Mononuclear cell (primary cell): ENCODE results near the gene HIGD1C. TPM values are rescaled to one million over a fixed set of nuclear protein-coding genes. Genes with fewer than 3 reads are reported as not detected.
"Not testable (repeated sequence)": the region's sequence is repeated elsewhere in the genome, so short reads cannot be mapped to it uniquely, and the experiment has no call there.

Experiments
- H3K27me3 ChIP-seq: 2 replicates; pipeline ENCODE4 v1.6.0; 2011; ENCODE audit warnings: low read length, control low read depth; ENCODE audit not compliant: insufficient read depth
- H3K4me1 ChIP-seq: 2 replicates; pipeline ENCODE4 v1.5.1; 2011; ENCODE audit warnings: mild to moderate bottlenecking, low read length, control low read depth; ENCODE audit not compliant: insufficient read depth
- H3K4me3 ChIP-seq: 2 replicates; pipeline ENCODE4 v1.5.1; 2011; ENCODE audit warnings: mild to moderate bottlenecking, low read length, moderate library complexity
- H3K9me3 ChIP-seq: 2 replicates; pipeline ENCODE4 v1.5.1; 2011; ENCODE audit warnings: low read depth, mild to moderate bottlenecking, control low read depth, low read length
- total RNA-seq: library from RNA; depleted of rRNA; stranded (reverse); fragments of >200 nt; gene quantifications from one replicate; pipeline ENCODE4 v1.2.3, GENCODE V29; 2012

Gene HIGD1C
- total RNA-seq, 1 donor, result not detected

- Histone ChIP-seq H3K9me3 (no peaks in the 10 kb centered on the region), H3K4me3 (no peak overlapping the region), H3K27me3 (no peaks in the 10 kb centered on the region), H3K4me1 (peaks cover 5% of the 10 kb centered on the region)
Measured at GRCh38 chr12:50951112-50951511, 1.2 kb upstream of the HIGD1C start.

- H3K9me3 ChIP-seq, result no peaks in the 10 kb centered on the region
- peaks cover 5% of the 10 kb centered on the region for H3K4me1 ChIP-seq
- H3K4me3 ChIP-seq, result no peak overlapping the region
- no peaks in the 10 kb centered on the region for H3K27me3 ChIP-seq
Measured at GRCh38 chr12:50953047-50953446, 703 bp downstream of the HIGD1C start.

DNA sequence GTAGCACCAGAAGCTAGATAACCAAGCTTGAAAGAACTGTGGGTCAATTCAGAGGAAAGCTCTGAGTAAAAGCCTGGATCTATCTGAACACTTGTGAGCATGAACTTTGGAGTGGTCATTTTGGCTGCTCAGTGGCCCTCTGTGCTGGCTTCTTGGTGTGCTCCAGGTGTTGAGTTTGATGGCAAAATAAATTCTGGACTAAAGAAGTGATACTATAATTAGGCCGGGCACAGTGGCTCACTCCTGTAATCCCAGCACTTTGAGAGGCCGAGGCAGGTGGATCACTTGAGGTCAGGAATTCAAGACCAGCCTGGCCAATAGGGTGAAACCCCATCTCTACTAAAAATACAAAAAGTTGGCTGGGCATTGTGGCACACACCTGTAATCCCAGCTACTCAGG lies 2.4 kb downstream of the HIGD1C start:
- not testable (repeated sequence) for H3K27me3 ChIP-seq, H3K4me1 ChIP-seq, H3K4me3 ChIP-seq, H3K9me3 ChIP-seq

- Histone ChIP-seq H3K27me3 (no peaks in the 10 kb centered on the region), H3K4me1 (peaks cover 5% of the 10 kb centered on the region), H3K4me3 (no peak overlapping the region), H3K9me3 (no peaks in the 10 kb centered on the region)
Measured at GRCh38 chr12:50955288-50955687, 2.9 kb downstream of the HIGD1C start.

GRCh38 chr12:50955697-50956096 lies 3.4 kb downstream of the HIGD1C start:
- no peaks in the 10 kb centered on the region for H3K9me3 ChIP-seq
- no peaks in the 10 kb centered on the region for H3K27me3 ChIP-seq
- H3K4me3 ChIP-seq, result no peak overlapping the region
- peaks cover 5% of the 10 kb centered on the region for H3K4me1 ChIP-seq

GRCh38 chr12:50960130-50960529 lies 7.8 kb downstream of the HIGD1C start:
- H3K27me3 ChIP-seq, result no peaks in the 10 kb centered on the region
- H3K4me1 ChIP-seq, result no peaks in the 10 kb centered on the region
- H3K9me3 ChIP-seq, result no peaks in the 10 kb centered on the region
- H3K4me3 ChIP-seq, result no peak overlapping the region

GRCh38 chr12:50961708-50962107 lies 9.4 kb downstream of the HIGD1C start:
- Histone ChIP-seq H3K9me3 (no peaks in the 10 kb centered on the region), H3K27me3 (no peaks in the 10 kb centered on the region), H3K4me1 (no peaks in the 10 kb centered on the region), H3K4me3 (no peak overlapping the region)

DNA sequence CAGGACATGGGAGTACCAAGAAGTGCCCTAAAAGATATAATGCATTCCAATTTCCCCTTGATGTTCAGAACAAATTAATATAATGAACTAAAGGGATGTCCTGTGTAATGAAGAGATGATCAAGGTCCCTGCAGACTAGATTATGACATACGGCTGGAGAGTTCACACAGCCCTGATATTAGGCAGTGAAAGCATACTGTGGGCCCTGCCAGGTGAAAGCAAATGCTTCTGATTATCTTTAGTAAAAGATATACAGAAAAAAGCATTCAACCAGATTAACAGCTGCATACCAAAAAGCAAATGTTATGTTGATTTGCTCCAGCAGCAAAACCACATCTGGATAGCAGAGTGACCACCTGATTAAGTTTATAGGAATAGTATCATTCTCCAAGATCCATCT lies 12.1 kb downstream of the HIGD1C start:
- Histone ChIP-seq H3K4me1 (no peaks in the 10 kb centered on the region), H3K4me3 (no peak overlapping the region), H3K9me3 (no peaks in the 10 kb centered on the region), H3K27me3 (no peaks in the 10 kb centered on the region)

DNA sequence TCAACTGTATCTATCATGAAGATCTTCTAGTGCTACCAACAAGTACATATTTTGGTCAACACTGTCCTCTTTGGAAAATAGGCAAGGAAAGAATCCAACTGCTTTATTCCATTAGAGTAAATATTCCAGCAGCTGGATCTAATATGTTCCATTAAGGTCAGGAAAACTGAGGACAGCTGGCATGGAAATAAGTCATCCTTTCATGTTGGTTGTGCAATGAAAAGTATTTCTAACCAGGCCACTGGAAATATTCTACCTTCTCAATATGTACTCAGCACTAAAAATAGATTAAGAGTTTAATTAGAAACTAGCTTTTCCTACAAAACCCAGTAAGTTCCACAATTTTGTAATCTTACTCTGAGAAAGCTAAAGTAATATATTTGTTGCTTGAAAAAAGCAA lies 19.6 kb downstream of the HIGD1C start:
- H3K4me1 ChIP-seq, result no peaks in the 10 kb centered on the region
- no peak overlapping the region for H3K4me3 ChIP-seq
- H3K27me3 ChIP-seq, result no peaks in the 10 kb centered on the region
- no peaks in the 10 kb centered on the region for H3K9me3 ChIP-seq

GRCh38 chr12:50979369-50980052 lies 27.2 kb downstream of the HIGD1C start:
- Histone ChIP-seq H3K4me3 (no peak overlapping the region), H3K27me3 (no peaks in the 10 kb centered on the region)

GRCh38 chr12:50980545-50980944 lies 28.2 kb downstream of the HIGD1C start:
- H3K9me3 ChIP-seq, result no peaks in the 10 kb centered on the region
- no peaks in the 10 kb centered on the region for H3K4me1 ChIP-seq
- H3K27me3 ChIP-seq, result no peaks in the 10 kb centered on the region
- no peak overlapping the region for H3K4me3 ChIP-seq

More at GRCh38 chr12:50979369-50980052, 27.2 kb downstream of the HIGD1C start:
- no peaks in the 10 kb centered on the region for H3K4me1 ChIP-seq
- no peaks in the 10 kb centered on the region for H3K9me3 ChIP-seq

GRCh38 chr12:50981319-50982239 lies 29.2 kb downstream of the HIGD1C start:
- no peaks in the 10 kb centered on the region for H3K9me3 ChIP-seq
- no peak overlapping the region for H3K4me3 ChIP-seq
- no peaks in the 10 kb centered on the region for H3K4me1 ChIP-seq
- H3K27me3 ChIP-seq, result no peaks in the 10 kb centered on the region

- no peak overlapping the region for H3K4me3 ChIP-seq
- no peaks in the 10 kb centered on the region for H3K27me3 ChIP-seq
Measured at GRCh38 chr12:50984586-50985298, 32.4 kb downstream of the HIGD1C start.

GRCh38 chr12:50985322-50985721 lies 33.0 kb downstream of the HIGD1C start:
- no peak overlapping the region for H3K4me3 ChIP-seq
- no peaks in the 10 kb centered on the region for H3K9me3 ChIP-seq
- H3K27me3 ChIP-seq, result no peaks in the 10 kb centered on the region
- no peaks in the 10 kb centered on the region for H3K4me1 ChIP-seq

More at GRCh38 chr12:50984586-50985298, 32.4 kb downstream of the HIGD1C start:
- no peaks in the 10 kb centered on the region for H3K4me1 ChIP-seq
- no peaks in the 10 kb centered on the region for H3K9me3 ChIP-seq
